ENCODE measurements around the gene UBR3.

Gene UBR3

DNA sequence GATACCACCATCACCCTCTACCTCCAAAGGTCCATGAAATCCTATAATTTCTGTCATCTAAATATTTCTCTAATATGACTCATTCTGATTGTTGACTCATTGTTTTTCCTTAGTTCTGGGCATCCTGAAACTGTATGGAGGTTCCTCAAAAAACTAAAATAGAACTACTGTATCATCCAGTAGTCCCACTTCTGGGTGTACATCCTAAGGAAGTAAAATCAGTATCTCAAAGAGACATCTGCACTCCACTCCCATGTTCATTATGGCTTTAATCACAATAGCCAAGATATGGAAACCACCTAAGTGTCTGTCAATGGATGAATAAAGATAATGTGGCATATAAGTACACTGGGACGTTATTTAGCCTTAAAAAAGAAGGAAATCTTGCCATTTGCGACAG lies 224.9 kb downstream of the UBR3 start:
- DNase-seq (ENCODE audit: low spot score): peak; percentile 55

DNA sequence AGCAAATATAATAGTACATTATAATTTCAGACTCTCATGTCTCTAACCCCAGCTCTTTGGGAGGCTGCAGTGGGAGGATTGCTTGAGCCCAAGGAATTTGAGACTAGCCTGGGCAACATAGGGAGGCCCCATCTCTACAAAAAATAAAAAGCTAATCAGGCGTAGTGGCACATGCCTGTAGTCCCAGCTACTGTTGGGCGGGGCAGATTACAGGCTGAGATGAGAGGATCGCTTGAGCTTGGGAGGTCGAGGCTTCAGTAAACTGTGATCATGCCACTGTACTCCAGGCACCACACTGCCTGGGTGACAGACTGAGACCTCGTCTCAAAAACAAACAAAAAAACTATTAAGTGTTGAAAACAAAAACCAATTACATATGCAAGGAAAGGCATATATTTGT lies 227.7 kb downstream of the UBR3 start:
- no peak for DNase-seq (ENCODE audit: low spot score)

DNA sequence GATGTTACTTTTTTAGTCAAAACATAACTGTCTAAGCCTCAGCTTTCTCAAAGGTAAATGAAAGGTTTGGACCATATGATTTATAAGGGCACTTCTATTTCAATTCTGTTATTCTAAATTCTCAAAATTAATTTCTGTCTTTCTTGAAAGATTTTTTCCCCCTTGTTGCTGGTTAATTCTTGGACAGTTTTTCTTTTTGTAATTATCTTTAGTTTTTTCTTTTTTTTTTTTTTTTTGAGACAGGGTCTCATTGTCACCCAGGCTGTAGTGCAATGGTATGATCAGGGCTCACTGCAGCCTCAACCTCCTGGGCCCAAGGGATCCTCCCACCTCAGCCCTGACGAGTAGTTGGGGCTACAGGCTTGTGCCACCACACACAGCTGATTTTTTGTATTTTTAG lies 229.6 kb downstream of the UBR3 start:
- DNase-seq (ENCODE audit: low spot score): no peak

DNA sequence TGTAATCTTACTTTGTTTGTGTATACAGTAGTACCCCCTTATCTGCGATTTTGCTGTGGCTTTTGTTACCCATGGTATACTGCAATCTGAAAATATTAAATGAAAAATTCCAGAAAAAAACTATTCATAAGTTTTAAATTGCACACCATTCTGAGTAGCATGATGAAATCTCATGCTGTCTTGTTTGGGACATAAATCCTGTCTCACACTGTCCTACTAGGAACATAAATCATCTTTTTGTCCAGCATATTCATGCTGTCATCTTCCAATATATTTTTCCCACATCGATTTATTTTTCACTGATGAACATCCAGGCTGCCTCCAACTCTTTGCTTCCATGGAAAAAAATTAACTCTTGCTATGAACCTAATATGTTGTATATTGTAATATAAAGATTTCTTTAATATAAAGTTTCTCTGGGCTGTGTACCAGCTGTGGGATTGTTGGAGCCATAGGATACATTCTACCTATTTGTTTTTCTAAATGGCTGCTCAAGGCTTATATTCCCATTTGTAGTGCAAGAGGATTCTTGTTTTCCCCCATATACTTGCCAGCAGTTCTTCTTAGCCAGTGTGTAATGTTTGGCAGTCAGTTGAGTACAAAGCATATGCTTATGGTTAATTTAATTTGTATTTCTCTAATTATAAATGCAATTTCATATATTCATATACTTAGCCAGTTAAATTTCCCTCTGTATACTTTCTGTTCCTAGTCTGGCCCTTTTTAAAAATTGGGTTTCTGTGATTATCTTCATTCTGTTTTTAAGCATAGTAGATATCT lies 236.4 kb downstream of the UBR3 start:
- DNase-seq (ENCODE audit: low spot score): no peak

DNA sequence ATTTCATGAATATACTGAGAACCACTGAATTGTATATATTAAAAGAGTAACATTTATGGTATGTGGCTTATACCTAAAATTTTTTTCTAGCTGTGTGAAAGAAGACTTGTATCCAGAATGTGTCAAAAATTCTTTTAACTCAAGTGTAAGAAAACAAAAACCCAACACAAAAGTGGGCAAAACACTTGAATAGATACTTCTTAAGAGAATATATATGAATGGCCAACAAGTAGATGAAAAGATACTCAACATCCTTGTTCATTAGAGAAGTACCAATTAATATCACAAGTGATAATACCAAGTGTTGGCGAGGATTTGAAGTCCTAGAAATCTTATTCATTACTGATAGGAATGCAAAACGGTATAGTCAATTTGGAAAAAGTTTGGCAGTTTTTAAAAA lies 243.5 kb downstream of the UBR3 start:
- no peak for DNase-seq (ENCODE audit: low spot score)

DNA sequence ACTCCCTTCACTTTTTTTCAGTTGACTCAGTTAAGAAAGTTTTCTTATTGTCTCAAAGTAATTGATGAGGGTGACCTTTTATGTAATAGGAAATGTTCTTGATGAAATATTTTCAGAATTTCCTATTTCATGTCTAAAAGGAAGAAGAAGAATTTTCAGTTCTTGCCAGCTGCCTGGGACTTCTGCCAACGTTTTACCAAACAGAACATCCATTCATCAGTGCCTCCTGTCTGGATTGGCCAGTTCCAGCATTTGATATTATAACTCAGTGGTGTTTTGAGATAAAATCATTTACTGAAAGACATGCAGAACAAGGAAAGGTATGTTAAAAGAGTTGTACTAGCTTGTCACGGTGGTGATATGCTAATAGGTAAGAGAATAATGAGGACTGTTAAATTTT lies 246.0 kb downstream of the UBR3 start:
- no peak for DNase-seq (ENCODE audit: low spot score)

DNA sequence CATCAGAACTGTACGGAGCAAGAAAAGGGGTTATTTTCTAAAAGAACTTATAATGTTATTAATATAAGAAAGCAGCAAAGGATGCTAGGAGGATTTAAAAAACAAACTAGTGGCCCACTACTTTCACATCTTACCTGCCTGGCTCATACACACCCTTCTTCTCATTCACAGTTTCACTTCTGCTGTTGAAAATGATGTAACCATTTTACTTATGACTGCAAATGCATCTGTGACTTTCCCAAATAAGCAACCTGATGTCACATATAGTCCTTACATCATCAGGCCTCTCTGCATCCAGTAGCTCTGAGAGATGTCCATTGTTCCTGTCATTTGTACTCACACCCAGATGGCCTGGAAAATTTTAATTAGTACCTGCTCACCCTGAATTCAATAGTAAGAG lies 248.9 kb downstream of the UBR3 start:
- no peak for DNase-seq (ENCODE audit: low spot score)

DNA sequence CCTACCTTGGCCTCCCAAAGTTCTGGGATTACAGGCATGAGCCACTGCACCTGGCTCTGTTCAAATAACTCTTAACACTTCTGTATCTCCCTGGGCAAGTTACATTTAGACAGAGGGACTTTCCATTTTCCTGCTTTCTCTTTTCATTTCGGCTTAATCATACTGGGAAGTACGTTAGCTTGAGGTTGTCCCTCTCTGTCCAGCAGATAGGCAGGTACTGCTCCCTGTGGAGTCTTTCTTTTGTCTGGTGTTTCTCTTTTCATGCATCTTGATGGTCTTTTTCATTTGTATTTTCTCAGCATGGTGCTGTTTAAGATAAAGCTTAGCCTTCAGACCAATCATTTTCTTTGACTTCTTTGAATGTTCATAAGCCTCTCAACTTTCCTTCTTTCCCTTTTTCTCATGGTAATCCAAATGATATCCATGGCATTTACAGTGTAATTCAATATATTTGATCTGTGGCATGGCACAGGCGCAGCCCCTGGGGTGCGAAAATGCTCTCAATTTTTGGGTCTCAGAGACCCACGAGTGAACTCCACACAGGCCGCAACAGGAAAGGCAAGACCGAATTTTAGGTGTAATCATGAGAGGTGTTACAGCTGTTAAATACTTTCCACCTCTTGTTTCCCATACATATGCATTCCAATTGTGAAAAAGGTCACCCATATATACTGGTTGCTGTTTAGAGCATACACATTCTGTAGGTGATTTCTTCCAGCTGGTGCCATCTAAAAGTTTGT lies 250.7 kb downstream of the UBR3 start:
- no peak for DNase-seq (ENCODE audit: low spot score)

DNA sequence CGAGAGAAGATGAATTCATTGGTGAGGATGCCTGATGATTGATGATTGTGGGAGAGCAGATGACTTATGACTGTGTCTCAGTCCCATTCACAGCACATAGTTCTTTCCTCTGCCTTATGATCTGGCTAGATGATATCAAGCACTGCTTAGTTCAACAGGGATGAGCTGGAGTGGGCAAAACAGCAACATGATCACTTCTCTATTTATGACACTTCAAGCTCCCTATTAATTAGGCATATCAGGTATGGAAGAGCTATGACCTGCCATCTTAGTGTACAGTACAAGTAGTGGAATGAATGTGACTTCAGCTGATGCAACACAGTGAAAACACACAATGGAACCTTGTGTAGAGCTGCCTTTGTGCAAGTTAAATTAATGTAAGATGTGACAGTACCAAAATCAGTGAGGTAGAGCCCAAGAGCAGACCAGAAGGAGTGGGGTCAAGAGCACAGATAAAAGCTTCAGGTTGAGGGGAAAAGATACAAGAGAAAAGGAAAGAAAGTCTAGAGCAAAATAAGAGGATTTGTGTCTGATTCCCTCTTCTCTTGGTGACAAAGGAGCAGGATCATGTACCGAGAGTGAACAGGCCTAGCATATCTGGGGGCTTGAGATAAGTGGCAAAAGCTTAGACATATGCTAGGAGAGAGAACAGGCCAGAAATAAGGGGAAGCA lies 257.7 kb downstream of the UBR3 start:
- no peak for DNase-seq (ENCODE audit: low spot score)

DNA sequence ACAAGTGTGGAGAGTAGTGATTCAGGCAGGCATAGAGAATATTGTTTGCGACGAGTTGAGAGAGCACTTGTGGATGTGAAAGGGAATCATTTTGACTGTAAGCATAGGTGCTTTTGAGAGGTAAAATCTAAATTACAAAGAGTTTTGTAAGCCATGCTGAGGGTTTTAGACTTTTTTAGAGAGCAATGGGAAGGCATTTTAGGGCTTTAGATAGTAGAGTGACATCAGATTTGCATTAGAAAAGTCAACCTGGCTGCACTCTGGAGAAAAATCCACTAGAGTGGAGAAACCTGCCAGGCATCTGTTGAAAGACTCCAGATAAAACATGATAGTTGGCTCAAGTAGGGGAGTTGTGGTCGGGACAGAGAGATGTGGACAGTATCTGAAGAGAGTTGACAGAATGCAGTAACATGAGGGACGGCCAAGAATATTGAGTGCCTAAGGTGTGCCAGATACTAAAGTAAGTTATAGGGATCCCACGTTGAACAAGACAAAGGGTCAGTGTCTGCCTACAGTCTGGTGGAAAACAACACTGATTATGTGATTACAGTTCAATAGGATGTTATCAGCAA lies 258.9 kb downstream of the UBR3 start:
- no peak for DNase-seq (ENCODE audit: low spot score)

DNA sequence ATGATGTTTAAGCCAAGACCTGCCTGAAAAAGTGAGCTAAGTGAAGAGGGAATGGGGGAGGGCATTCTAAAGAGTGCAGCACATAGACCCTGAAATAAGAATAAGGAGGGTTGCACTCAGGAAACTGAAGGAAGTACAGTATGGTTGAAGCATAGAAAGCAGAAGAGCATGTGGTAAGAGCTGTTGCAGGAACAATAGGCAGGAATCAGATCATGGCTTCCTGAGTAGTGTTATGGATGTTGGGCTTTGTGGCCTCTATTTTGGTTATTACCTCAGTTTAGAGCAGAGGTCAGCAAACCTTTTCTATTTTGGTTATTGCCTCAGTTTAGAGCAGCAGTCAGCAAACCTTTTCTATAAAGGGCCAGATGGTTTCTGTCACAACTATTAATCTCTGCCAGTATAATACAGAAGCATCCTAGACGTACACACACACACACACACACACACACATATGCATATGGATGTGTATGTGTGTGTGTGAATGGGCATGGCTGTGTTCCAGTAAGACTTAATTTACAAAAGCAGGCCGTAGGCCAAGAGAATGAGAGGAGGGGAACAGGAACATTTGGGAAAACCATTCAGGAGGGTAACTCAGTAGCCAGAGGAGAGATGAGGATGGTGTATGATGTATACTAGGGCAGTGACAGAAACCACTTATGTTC lies 259.6 kb downstream of the UBR3 start:
- no peak for DNase-seq (ENCODE audit: low spot score)

DNA sequence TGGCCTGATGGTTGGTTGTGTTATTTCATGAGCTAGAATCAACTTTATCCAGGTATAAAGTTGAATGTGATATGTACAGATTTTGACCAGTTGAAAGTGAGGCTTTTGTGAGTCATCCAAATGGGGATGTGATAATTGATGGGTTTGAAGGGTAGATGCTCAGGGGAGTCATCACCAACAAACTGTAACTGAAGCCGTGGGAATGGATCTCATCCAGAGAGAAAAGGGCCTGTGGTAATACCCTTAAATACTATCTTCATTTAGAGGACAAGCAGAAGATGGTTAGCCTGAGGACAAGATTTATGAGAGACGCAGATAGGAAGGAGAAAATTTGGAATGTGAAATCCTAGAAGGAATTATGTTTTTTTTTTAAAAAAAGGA lies 260.1 kb downstream of the UBR3 start:
- no peak for DNase-seq (ENCODE audit: low spot score)

DNA sequence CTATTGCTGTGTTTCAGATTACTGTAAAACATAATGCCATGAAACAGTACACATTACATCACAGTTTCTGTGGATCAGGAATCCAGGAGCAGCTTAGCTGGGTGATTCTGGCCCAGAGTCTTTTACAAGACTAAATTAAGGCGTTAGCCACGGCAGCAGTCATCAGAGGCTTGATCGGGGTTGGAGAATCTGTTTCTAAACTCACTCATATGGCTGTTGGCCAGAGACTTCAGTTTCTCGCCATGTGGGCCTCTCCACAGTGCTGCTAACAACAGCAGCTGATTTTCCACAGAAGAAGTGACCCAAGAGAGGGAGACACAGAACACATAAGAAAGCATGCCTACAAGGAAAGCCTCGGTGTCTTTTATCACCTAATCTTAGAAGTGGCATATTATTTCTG lies 261.5 kb downstream of the UBR3 start:
- DNase-seq (ENCODE audit: low spot score): no peak

DNA sequence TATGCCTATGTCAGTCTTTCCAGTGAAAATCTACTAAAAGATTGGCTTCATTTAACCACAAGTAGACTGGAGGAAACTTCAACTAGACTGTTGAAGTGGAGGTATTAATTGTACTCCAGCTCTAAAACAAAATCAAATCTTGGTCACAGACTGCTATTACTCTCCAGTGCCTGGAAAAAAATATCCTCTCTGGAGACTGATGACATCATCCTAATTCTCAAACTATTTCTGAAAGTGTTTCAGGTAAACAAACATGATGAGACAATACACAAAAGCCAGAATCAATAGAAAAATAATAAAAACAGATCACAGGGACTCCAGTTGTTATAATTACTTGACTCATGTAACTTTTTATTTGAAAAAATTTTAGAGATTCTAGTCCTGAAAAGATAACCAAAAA lies 263.0 kb downstream of the UBR3 start:
- DNase-seq (ENCODE audit: low spot score): no peak

DNA sequence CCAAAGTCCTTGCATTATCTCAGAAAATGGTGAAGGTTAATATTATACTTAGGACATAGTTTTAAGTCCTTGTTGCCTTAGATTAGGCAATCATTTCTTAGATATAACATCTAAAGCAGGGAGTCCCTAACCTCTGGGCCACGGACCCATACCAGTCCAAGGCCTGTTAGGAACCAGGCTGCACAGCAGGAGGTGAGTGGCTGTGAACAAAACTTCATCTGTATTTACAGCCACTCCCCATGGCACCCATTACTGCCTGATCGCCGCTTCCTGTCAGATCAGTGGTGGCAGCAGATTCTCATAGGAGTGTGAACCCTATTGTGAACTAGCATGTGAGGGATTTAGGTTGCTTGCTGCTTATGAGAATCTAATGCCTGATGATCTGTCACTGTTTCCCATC lies 264.2 kb downstream of the UBR3 start:
- no peak for DNase-seq (ENCODE audit: low spot score)

DNA sequence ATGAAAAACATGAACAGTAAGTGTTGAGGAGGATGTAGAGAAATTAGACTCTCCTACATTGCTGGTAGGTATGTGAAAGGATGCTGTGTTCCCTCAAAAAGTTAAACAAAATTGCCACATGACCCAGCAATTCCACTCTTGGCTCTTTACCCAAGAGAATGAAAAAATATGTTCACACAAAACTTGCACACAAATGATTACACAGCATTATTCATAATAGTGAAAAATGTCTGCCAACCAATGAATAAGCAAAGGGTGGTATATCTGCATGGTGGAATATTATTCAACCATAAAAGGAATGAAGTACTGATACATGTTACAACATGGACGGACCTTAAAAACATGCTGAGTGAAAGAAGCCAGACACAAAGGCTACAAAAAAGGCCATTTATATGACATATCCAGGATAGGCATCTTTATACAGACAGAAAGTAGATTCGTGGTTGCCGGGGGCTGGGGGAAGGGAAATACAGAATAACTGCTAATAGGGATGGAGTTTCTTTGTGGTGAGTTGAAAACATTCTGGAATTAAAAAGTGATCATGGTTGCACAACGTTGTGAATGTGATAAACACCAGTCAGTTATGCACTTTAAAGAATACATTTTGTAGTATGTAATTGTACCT lies 265.3 kb downstream of the UBR3 start:
- DNase-seq (ENCODE audit: low spot score): no peak

DNA sequence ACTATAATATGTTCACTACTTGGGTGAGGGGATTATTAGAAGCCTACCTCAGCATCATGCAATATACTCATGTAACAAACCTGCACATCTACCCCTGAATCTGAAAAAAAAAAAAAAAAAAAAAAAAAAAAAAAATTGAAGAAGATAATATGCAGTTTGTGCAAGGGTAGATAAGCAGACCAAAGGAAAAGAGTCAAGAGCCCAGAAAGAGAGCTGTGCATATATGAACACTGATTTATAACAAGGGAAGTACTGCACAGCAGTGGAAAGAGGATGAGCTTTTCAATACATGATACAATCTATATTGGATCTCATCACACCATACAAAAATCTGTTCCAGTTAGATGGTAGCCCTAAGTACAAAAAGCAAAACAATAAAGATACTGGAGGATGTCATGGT lies 268.1 kb downstream of the UBR3 start:
- no peak for DNase-seq (ENCODE audit: low spot score)

DNA sequence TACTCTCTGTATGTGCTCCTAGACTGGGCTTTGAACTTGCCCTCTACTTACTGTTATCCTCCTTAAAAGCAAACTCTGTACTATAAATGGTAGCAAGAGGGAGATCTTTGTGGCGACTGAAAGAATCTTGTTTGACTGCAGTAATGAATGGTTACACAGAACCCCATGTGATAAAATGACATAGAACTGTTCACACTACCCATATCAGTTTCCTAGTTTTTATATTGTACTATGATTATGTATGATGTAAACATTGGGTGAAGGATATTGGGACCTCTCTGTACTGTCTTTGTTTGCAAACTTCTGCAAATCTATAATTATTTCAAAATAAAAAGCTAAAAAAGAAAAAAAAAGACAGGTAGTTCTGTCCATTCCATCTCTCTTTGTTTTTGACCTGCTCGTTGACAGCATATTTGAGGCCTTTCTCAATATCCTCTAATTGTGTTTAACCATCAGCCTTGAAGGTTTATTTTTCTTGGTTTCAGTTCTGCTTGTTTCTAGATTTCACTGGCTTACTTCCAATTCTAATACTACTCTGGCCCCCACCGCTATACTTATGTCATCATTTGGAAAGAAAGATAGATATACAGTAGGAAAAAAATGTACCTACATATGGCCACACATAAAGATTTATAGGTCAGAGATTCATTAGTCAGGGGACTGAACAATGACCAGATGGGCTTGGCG lies 271.5 kb downstream of the UBR3 start:
- DNase-seq (ENCODE audit: low spot score): no peak

DNA sequence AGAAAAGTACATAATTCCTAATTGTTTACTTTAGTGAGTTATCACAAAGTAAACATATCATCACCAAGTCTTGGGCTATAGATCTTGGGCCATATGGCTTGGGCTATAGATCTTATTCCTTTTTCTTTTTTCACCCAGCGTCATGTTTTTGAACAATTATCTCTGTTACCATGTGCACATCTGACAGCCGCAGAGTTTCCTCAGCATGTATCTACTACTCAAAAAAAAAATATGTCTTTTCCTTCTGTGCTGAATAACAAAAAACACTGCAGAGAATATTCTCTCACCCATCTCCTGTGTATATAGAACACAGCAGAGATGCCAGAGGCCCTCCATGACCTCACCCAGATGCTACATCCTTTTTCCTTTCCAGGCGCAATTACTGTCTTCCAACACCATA lies 274.5 kb downstream of the UBR3 start:
- no peak for DNase-seq (ENCODE audit: low spot score)

DNA sequence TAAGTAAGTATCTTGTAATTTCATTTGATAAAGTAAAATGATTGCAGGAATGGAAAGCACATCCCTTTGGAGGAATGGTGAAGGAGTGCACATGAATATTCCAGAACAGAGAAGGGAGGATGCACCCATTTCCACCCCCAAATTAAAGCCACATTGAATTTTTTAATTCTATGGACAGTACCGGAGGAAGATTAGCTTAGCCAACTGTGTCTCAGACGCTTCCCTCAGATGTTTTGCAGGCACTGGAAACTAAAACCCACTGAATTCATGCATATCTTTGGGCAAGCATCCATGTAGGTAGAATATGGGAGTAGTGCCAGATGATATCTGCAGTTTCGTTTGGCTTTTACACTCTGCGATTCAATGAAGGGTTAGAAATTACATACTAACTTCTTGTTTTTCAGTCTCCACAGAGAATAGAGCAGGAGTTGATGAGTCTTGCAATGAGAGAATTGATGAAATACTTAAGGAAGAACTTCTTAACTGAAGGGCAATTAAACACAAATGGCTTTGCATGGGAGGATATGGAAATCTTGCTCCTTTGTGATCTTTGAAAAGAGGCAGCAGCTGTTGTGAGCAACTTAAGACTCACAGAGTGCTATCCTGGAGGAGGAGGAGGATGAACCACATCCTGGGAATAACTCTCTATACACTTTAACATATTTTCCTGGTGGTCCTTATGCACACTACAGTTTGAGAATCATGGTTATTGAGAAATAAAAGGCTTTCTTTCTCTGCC lies 279.0 kb downstream of the UBR3 start:
- DNase-seq (ENCODE audit: low spot score): no peak

Data from kidney capillary endothelial cell (primary cell).